Endodermal cell (in vitro differentiated cells): Measurements from ENCODE around the gene DZIP1. TPM values are rescaled to one million over a fixed set of nuclear protein-coding genes. Genes with fewer than 3 reads are reported as not detected.
"Not testable (repeated sequence)": the region's sequence is repeated elsewhere in the genome, so short reads cannot be mapped to it uniquely, and the experiment has no call there.

Source experiments
- DNase-seq: peaks from one replicate; pipeline ENCODE4 v3.0.0-alpha.2; 2017
- H3K27ac ChIP-seq: 2 replicates; pipeline ENCODE4 v1.5.1; 2013; ENCODE audit warnings: mild to moderate bottlenecking, low read depth, low read length, moderate library complexity
- H3K27me3 ChIP-seq: 2 replicates; pipeline ENCODE4 v1.6.1; 2013; ENCODE audit warnings: mild to moderate bottlenecking, low read length, moderate library complexity; ENCODE audit not compliant: insufficient read depth, control insufficient read depth, poor library complexity, severe bottlenecking
- H3K36me3 ChIP-seq: 2 replicates; pipeline ENCODE4 v1.7.0; 2013; ENCODE audit warnings: mild to moderate bottlenecking, low read length, moderate library complexity; ENCODE audit not compliant: control insufficient read depth, insufficient read depth
- H3K4me1 ChIP-seq: one replicate; pipeline ENCODE4 v1.7.0; 2013; ENCODE audit warnings: low read length; ENCODE audit not compliant: control insufficient read depth, insufficient read depth
- H3K4me3 ChIP-seq: 2 replicates; pipeline ENCODE4 v1.5.1; 2013; ENCODE audit warnings: mild to moderate bottlenecking, low read length, moderate library complexity
- H3K9ac ChIP-seq: 2 replicates; pipeline ENCODE4 v1.6.1; 2013; ENCODE audit warnings: mild to moderate bottlenecking, low read length, moderate library complexity; ENCODE audit not compliant: poor library complexity, severe bottlenecking; ENCODE audit errors: extremely low read depth
- H3K9me3 ChIP-seq: 2 replicates; pipeline ENCODE4 v1.6.1; 2013; ENCODE audit warnings: mild to moderate bottlenecking, low read length, moderate library complexity; ENCODE audit not compliant: control insufficient read depth
- H3K27ac Mint-ChIP-seq: 2 replicates; pipeline ENCODE4 v1.8.0; 2020; ENCODE audit warnings: mixed read lengths
- H3K27me3 Mint-ChIP-seq: 2 replicates; pipeline ENCODE4 v1.8.0; 2021; ENCODE audit warnings: mild to moderate bottlenecking, mixed read lengths; ENCODE audit not compliant: insufficient read depth
- H3K36me3 Mint-ChIP-seq: 2 replicates; pipeline ENCODE4 v1.8.0; 2020; ENCODE audit warnings: low read depth, mixed read lengths
- H3K4me1 Mint-ChIP-seq: 2 replicates; pipeline ENCODE4 v1.8.0; 2020; ENCODE audit warnings: mixed read lengths
- H3K4me3 Mint-ChIP-seq: 2 replicates; pipeline ENCODE4 v1.8.0; 2020; ENCODE audit warnings: mild to moderate bottlenecking, moderate library complexity, mixed read lengths
- H3K9me3 Mint-ChIP-seq: 2 replicates; pipeline ENCODE4 v1.8.0; 2020; ENCODE audit warnings: mild to moderate bottlenecking, mixed read lengths
- CTCF ChIP-seq: fragments of 200-600 bp; sonication (generic); conservative IDR thresholded peaks from 2 replicates; pipeline ENCODE4 v1.5.0; 2021; ENCODE audit warnings: antibody characterized with exemption, mild to moderate bottlenecking
- WGBS, 2 experiments: methylation state at CpG; one replicate each; pipeline versions ENCODE4 v1.1.5 to v1.1.7; 2013; ENCODE audit warnings: missing lambda C conversion rate in 2 of 2, mixed read lengths in 1 of 2; ENCODE audit not compliant: insufficient coverage in 1 of 2, insufficient read length in 1 of 2; 5-methylcytosine and 5-hydroxymethylcytosine counted together
- long read RNA-seq, 4 experiments: library from polyadenylated mRNA in 2 of 4; library from RNA in 1 of 4; library from capped mRNA in 1 of 4; stranded (forward) in 3 of 4; unstranded in 1 of 4; transcript quantifications; one replicate each; pipeline ENCODE4 v2.0.0, GENCODE V29; 2020 to 2021; ENCODE audit warnings: inconsistent platforms in 1 of 4
- polyA plus RNA-seq, 2 experiments: library from polyadenylated mRNA; stranded (reverse); fragments of 50-300 nt; gene quantifications; one replicate each; pipeline ENCODE4 v1.2.3, GENCODE V29; 2013
- total RNA-seq, 2 donors: library from RNA; stranded (reverse); fragmentation: NEBNext Ultra II Directional in 1 of 2; extraction: Animal tissue kit (Norgen Biotek cat#: 25700) in 1 of 2; gene quantifications; 2 replicates in 1 of 2; 3 replicates in 1 of 2; pipeline ENCODE4 v1.2.1, GENCODE V29; 2021

DZIP1 gene
- 10 to 100 TPM; 36.2 to 59.9 TPM for total RNA-seq
- polyA plus RNA-seq (2013, experiment 1 of 2): 50.8 TPM
- polyA plus RNA-seq (2013, experiment 2 of 2): 52.9 TPM
- long read RNA-seq, experiment 1, partial matches to known transcripts: 7 of 22 reads
- long read RNA-seq, experiment 1, other reads (novel, unspliced or antisense): 11 of 22 reads
- long read RNA-seq, experiment 2, transcript DZIP1-204 (23 exons, 3,738 nt): major isoform, 6 of 26 reads
- long read RNA-seq, experiment 2, partial matches to known transcripts: 9 of 26 reads
- long read RNA-seq, experiment 2, other reads (novel, unspliced or antisense): 11 of 26 reads
- long read RNA-seq, experiment 3, partial matches to known transcripts: 17 of 30 reads
- long read RNA-seq, experiment 3, other reads (novel, unspliced or antisense): 12 of 30 reads
- long read RNA-seq, experiment 4, partial matches to known transcripts: 2 of 3 reads
- long read RNA-seq, experiment 4, other reads (novel, unspliced or antisense): 1 of 3 reads

GRCh38 chr13:95644601-95645052 is at the start of gene DZIP1:
Gene DZIP1 (minus strand): TSS chr13:95644706. CDS start chr13:95642029, 2,677 bp downstream.
- DNase-seq: peak; percentile 97
- Mint-ChIP-seq H3K4me1 (peaks cover 17% of the 10 kb centered on the region), H3K27me3 (peaks cover 9% of the 10 kb centered on the region), H3K4me3 (peak within 1 kb of the TSS; percentile 61), H3K27ac (peak within 1 kb of the TSS; percentile 39), H3K36me3 (peaks cover 14% of the 10 kb centered on the region), H3K9me3 (peaks cover 8% of the 10 kb centered on the region)
- H3K36me3 ChIP-seq: peaks cover 12% of the 10 kb centered on the region
- no peaks in the 10 kb centered on the region for H3K4me1 ChIP-seq
- H3K9me3 ChIP-seq: peaks cover 14% of the 10 kb centered on the region
- H3K27me3 ChIP-seq: no peaks in the 10 kb centered on the region
- H3K27ac ChIP-seq: peak within 1 kb of the TSS; percentile 81
- WGBS, 2 experiments: 8 to 22% methylated on average over 10 to 29 of the region's 30 CpGs
- TF ChIP-seq CTCF: no peak
- H3K4me3 ChIP-seq: peak within 1 kb of the TSS; percentile 82
- peak within 1 kb of the TSS; percentile 51 for H3K9ac ChIP-seq

- peaks cover 29% of the 10 kb centered on the region for H3K9me3 Mint-ChIP-seq
- not testable (repeated sequence) for H3K4me3 Mint-ChIP-seq, H3K4me1 ChIP-seq, H3K4me1 Mint-ChIP-seq, DNase-seq, H3K4me3 ChIP-seq, H3K9ac ChIP-seq, H3K27me3 Mint-ChIP-seq, H3K36me3 ChIP-seq, H3K27ac ChIP-seq, H3K27ac Mint-ChIP-seq, H3K27me3 ChIP-seq
- WGBS, 2 experiments: 97% methylated on average over 18 of the region's 28 CpGs; no CpG with 5 or more reads in 1 of the 2 experiments
- peaks cover 17% of the 10 kb centered on the region for H3K9me3 ChIP-seq
- peaks cover 25% of the 10 kb centered on the region for H3K36me3 Mint-ChIP-seq
Observed at GRCh38 chr13:95690986-95691385, 46.5 kb upstream of the DZIP1 start.

- peaks cover 6% of the 10 kb centered on the region for H3K4me1 Mint-ChIP-seq
- H3K36me3 Mint-ChIP-seq: peaks cover 32% of the 10 kb centered on the region
- 93% methylated on average over 3 of the region's 3 CpGs; no CpG with 5 or more reads in 1 of the 2 experiments for WGBS, 2 experiments
- Histone ChIP-seq H3K36me3 (no peaks in the 10 kb centered on the region), H3K4me3 (no peak overlapping the region), H3K27ac (no peak overlapping the region), H3K4me1 (no peaks in the 10 kb centered on the region), H3K9me3 (peaks cover 27% of the 10 kb centered on the region), H3K27me3 (no peaks in the 10 kb centered on the region), H3K9ac (no peak overlapping the region)
- no peak for DNase-seq
- H3K9me3 Mint-ChIP-seq: peaks cover 39% of the 10 kb centered on the region
- H3K27ac Mint-ChIP-seq: no peak overlapping the region
- H3K4me3 Mint-ChIP-seq: no peak overlapping the region
- H3K27me3 Mint-ChIP-seq: no peaks in the 10 kb centered on the region
- TF ChIP-seq CTCF: no peak
Observed at GRCh38 chr13:95689582-95689926, 45.0 kb upstream of the DZIP1 start.

GRCh38 chr13:95684960-95685359 is 40.5 kb upstream of the DZIP1 start:
- H3K9me3 ChIP-seq: peaks cover 27% of the 10 kb centered on the region
- Mint-ChIP-seq H3K9me3 (peaks cover 35% of the 10 kb centered on the region), H3K4me1 (peaks cover 25% of the 10 kb centered on the region), H3K36me3 (peaks cover 28% of the 10 kb centered on the region)
- not testable (repeated sequence) for H3K27me3 Mint-ChIP-seq, H3K9ac ChIP-seq, H3K4me3 Mint-ChIP-seq, H3K4me3 ChIP-seq, H3K4me1 ChIP-seq, H3K36me3 ChIP-seq, H3K27ac Mint-ChIP-seq, DNase-seq, H3K27ac ChIP-seq, H3K27me3 ChIP-seq
- WGBS, 2 experiments: 86 to 96% methylated on average over 5 of the region's 5 CpGs
